PC-3 (cell line): ENCODE data around the gene SVIL. TPM values are rescaled to one million over a fixed set of nuclear protein-coding genes. Genes with fewer than 3 reads are reported as not detected.
A peak's percentile ranks its signal among the peaks of the same experiment; 100 is the strongest.

Experiments
- ATAC-seq: fragments of 200-7000 bp; cut with Tn5 transposase; 2 replicates; pipeline ENCODE4 v1.9.1; 2020; ENCODE audit warnings: mild to moderate bottlenecking, moderate library complexity
- BruUV-seq: library from RNA; stranded (reverse); fragments of 400-500 nt; replicated peaks from 2 replicates; lab custom pipeline; 2021; lab: Mats Ljungman, UMichigan
- CTCF ChIA-PET: fragments of 300-600 bp; sonication (Branson Sonifier 250); formaldehyde crosslinking; loops from one replicate; lab custom pipeline; 2022; ENCODE audit warnings: antibody characterized with exemption; lab: Charles Lee
- POLR2A ChIA-PET: fragments of 300-600 bp; sonication (Branson Sonifier 250); formaldehyde crosslinking; loops from one replicate; lab custom pipeline; 2022; ENCODE audit warnings: antibody characterized with exemption; ENCODE audit not compliant: unreplicated experiment; lab: Charles Lee
- DNase-seq: peaks from one replicate; pipeline ENCODE4 v3.0.0-alpha.2; 2015
- H2AFZ ChIP-seq: fragments of 300-600 bp; sonication (generic); 2 replicates; pipeline ENCODE4 v1.6.0; 2016; ENCODE audit warnings: antibody characterized with exemption, low read length
- H3F3A ChIP-seq: fragments of 300-600 bp; sonication (generic); one replicate; pipeline ENCODE4 v1.6.0; 2017; ENCODE audit warnings: antibody characterized with exemption, low read length, control low read depth, mild to moderate bottlenecking; ENCODE audit not compliant: unreplicated experiment
- H3K27ac ChIP-seq: fragments of 300-600 bp; sonication (generic); 2 replicates; pipeline ENCODE4 v1.5.1; 2016; ENCODE audit warnings: mild to moderate bottlenecking, low read length
- H3K27me3 ChIP-seq: fragments of 300-600 bp; sonication (generic); 2 replicates; pipeline ENCODE4 v1.6.1; 2016; ENCODE audit warnings: low read length, mixed read lengths
- H3K36me3 ChIP-seq: fragments of 300-600 bp; sonication (generic); 2 replicates; pipeline ENCODE4 v1.6.1; 2016; ENCODE audit warnings: low read depth, mixed run types, low read length, mixed read lengths
- H3K4me1 ChIP-seq: fragments of 300-600 bp; sonication (generic); 2 replicates; pipeline ENCODE4 v1.5.1; 2016; ENCODE audit warnings: low read length; ENCODE audit not compliant: insufficient read depth
- H3K4me2 ChIP-seq: fragments of 300-600 bp; sonication (generic); 2 replicates; pipeline ENCODE4 v1.6.0; 2016; ENCODE audit warnings: low read length
- H3K4me3 ChIP-seq: fragments of 300-600 bp; sonication (generic); 2 replicates; pipeline ENCODE4 v1.5.1; 2016; ENCODE audit warnings: mild to moderate bottlenecking, low read length, mixed read lengths
- H3K79me2 ChIP-seq: fragments of 300-600 bp; sonication (generic); 2 replicates; pipeline ENCODE4 v1.6.1; 2017; ENCODE audit warnings: low read length, mixed read lengths
- H3K9ac ChIP-seq: fragments of 300-600 bp; sonication (generic); 2 replicates; pipeline ENCODE4 v1.6.0; 2016; ENCODE audit warnings: mild to moderate bottlenecking, low read length
- H3K9me2 ChIP-seq: fragments of 300-600 bp; sonication (generic); replicated peaks from 2 replicates; pipeline ENCODE4 v1.6.1; 2016; ENCODE audit warnings: mixed run types, low read length, mixed read lengths
- H3K9me3 ChIP-seq: fragments of 300-600 bp; sonication (generic); 2 replicates; pipeline ENCODE4 v1.6.1; 2016; ENCODE audit warnings: low read length, mixed read lengths
- H4K20me1 ChIP-seq: fragments of 300-600 bp; sonication (generic); 2 replicates; pipeline ENCODE4 v1.6.1; 2016; ENCODE audit warnings: low read length, mixed read lengths
- EZH2 ChIP-seq: fragments of 300-600 bp; sonication (generic); IDR thresholded peaks from one replicate; pipeline ENCODE4 v1.6.1; 2017; ENCODE audit warnings: antibody characterized with exemption, mild to moderate bottlenecking, low read length; ENCODE audit not compliant: unreplicated experiment
- EZH2phosphoT487 ChIP-seq: fragments of 300-600 bp; sonication (generic); IDR thresholded peaks from 2 replicates; pipeline ENCODE4 v1.6.1; 2018; ENCODE audit warnings: mild to moderate bottlenecking, antibody characterized with exemption, low read length, borderline replicate concordance
- intact Hi-C: fragments of 100-400 bp; cut with micrococcal nuclease; formaldehyde crosslinking; loops from 2 replicates; pipeline ENCODE4 v1.9.0; 2023
- total RNA-seq: library from RNA; depleted of rRNA; stranded (reverse); fragments of >200 nt; gene quantifications from 2 replicates; pipeline ENCODE4 v1.2.3, GENCODE V29; 2014
- TF ChIP-seq, protein P1 (sequence below): fragments of 300-600 bp; sonication (generic); conservative IDR thresholded peaks from 2 replicates; pipeline ENCODE4 v1.5.1; 2017; ENCODE audit warnings: antibody characterized with exemption, low read depth, mild to moderate bottlenecking, low read length

Gene SVIL
- total RNA-seq, 1 experiment from 2014 or later = 19.2 TPM

DNA sequence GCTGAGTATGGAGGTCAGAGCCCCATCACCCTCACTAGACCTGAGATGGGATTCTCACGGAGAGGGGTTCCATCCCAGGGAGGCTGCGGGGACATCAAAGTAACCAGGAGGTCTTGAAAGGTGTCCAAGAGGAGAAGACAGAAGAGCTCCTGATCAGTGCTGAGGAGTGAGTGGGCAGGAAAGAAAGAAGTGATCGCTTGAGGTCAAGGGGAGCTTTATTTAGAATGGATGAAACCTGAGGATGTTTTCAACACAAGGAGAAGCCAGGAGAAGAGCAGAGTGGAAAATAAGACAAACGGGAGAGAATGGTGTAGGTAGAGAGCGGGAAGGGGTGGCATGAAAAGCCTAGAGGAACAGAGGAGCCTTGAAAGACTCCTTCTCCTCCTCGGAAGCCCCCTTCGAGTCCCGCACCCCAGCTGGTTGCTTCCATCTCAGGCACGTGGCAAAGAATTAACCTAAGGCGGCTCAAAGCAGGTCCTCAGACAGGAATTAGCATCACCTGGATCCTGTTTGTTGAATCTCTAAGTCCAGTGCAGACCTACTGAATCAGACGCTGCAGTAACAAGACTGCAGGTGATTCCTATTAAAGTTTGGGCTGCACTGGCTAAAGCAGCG is 5.8 kb downstream of the SVIL start:
- Histone ChIP-seq H3K4me3 (no peak overlapping the region), H3K9me2 (no peaks in the 10 kb centered on the region), H3K4me2 (peak overlapping the region; percentile 65), H3F3A (no peaks in the 10 kb centered on the region), H3K4me1 (peaks cover 64% of the 10 kb centered on the region), H3K9me3 (no peaks in the 10 kb centered on the region), H3K36me3 (no peaks in the 10 kb centered on the region), H2AFZ (no peak overlapping the region), H3K27ac (peak overlapping the region; percentile 99), H3K79me2 (peaks cover 55% of the 10 kb centered on the region), H3K9ac (peak overlapping the region; percentile 53; the same call in 1 of the 2 replicates), H4K20me1 (no peaks in the 10 kb centered on the region), H3K27me3 (no peaks in the 10 kb centered on the region)
- intact Hi-C loops = loop anchor here (2.0 kb wide), 1 partner anchor 38 kb away; no protein-coding TSS in a partner anchor
- DNase-seq (no peak), ATAC-seq (no peak)
- POLR2A ChIA-PET = no interaction called here
- no TSS peak for BruUV-seq
- CTCF ChIA-PET = no interaction called here
- TF ChIP-seq EZH2 (no peak), EZH2phosphoT487 (no peak)
- TF ChIP-seq, protein P1, sequence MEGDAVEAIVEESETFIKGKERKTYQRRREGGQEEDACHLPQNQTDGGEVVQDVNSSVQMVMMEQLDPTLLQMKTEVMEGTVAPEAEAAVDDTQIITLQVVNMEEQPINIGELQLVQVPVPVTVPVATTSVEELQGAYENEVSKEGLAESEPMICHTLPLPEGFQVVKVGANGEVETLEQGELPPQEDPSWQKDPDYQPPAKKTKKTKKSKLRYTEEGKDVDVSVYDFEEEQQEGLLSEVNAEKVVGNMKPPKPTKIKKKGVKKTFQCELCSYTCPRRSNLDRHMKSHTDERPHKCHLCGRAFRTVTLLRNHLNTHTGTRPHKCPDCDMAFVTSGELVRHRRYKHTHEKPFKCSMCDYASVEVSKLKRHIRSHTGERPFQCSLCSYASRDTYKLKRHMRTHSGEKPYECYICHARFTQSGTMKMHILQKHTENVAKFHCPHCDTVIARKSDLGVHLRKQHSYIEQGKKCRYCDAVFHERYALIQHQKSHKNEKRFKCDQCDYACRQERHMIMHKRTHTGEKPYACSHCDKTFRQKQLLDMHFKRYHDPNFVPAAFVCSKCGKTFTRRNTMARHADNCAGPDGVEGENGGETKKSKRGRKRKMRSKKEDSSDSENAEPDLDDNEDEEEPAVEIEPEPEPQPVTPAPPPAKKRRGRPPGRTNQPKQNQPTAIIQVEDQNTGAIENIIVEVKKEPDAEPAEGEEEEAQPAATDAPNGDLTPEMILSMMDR = no peak

DNA sequence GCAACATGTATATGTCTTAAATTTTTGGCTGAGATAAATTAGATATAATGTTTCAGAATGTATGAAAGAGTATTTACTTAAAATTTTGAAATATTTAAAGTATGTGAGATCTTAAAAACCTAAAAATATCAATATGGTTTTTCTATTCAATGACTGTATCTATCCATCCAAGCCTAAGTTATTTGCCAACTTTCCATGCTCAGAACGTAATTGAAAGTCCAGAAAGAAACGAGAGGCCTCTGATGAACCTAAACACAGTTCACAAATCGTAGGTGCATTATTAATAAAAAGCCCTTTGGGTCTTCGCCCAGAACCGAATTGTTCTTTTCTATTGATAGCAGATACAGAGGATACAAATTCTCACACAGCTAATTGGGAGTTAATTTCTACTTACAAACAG is 6.5 kb downstream of the SVIL start:
- Histone ChIP-seq H4K20me1 (no peaks in the 10 kb centered on the region), H3K27me3 (no peaks in the 10 kb centered on the region), H3F3A (no peaks in the 10 kb centered on the region), H3K79me2 (peaks cover 49% of the 10 kb centered on the region), H2AFZ (no peak overlapping the region), H3K9me3 (no peaks in the 10 kb centered on the region), H3K27ac (peak overlapping the region; percentile 99), H3K4me2 (peak overlapping the region; percentile 60), H3K9me2 (no peaks in the 10 kb centered on the region), H3K9ac (no peak overlapping the region), H3K36me3 (no peaks in the 10 kb centered on the region), H3K4me1 (peaks cover 57% of the 10 kb centered on the region), H3K4me3 (no peak overlapping the region)
- intact Hi-C loops = loop anchor here (2.0 kb wide), 1 partner anchor 38 kb away; no protein-coding TSS in a partner anchor
- ChIA-PET CTCF (interaction anchor here (0.7 to 0.9 kb wide), 4 partner anchors 37 to 183 kb away, joined by 3 read pairs; no protein-coding TSS in a partner anchor), POLR2A (no interaction called here)
- ATAC-seq (no peak), DNase-seq (no peak)
- TF ChIP-seq, protein P1 = no peak
- TF ChIP-seq EZH2phosphoT487 (no peak), EZH2 (no peak)
- no TSS peak for BruUV-seq
